Neutrophil (primary cell): Measurements from ENCODE around the gene C14orf132.

Source experiments
- H3K27ac ChIP-seq: fragments of 200-600 bp; sonication (generic); 2 replicates; pipeline ENCODE4 v1.5.1; 2016; ENCODE audit warnings: mild to moderate bottlenecking, moderate library complexity
- H3K27me3 ChIP-seq: fragments of 200-600 bp; sonication (generic); 2 replicates; pipeline ENCODE4 v1.6.0; 2016; ENCODE audit warnings: mild to moderate bottlenecking
- H3K36me3 ChIP-seq: fragments of 200-600 bp; sonication (generic); 2 replicates; pipeline ENCODE4 v1.5.1; 2017
- H3K4me1 ChIP-seq, 2 experiments: fragments of 200-600 bp in 1 of 2; sonication (generic) in 1 of 2; 1 replicate in 1 of 2; 2 replicates in 1 of 2; pipeline versions ENCODE4 v1.5.1 to v1.6.1; 2013 to 2016; ENCODE audit warnings: low read depth in 1 of 2, low read length in 1 of 2, mild to moderate bottlenecking in 1 of 2, moderate library complexity in 1 of 2; ENCODE audit not compliant: control insufficient read depth in 1 of 2, insufficient read depth in 1 of 2
- H3K4me3 ChIP-seq, 2 experiments: fragments of 200-600 bp in 1 of 2; sonication (generic) in 1 of 2; 1 replicate in 1 of 2; 2 replicates in 1 of 2; pipeline ENCODE4 v1.5.1; 2013 to 2016; ENCODE audit warnings: low read depth in 1 of 2, low read length in 1 of 2, mild to moderate bottlenecking in 1 of 2, moderate library complexity in 1 of 2
- H3K9me3 ChIP-seq: fragments of 200-600 bp; sonication (generic); 2 replicates; pipeline ENCODE4 v1.5.1; 2016
- TF ChIP-seq, protein P1 (sequence below): fragments of 200-600 bp; sonication (generic); IDR thresholded peaks from 2 replicates; pipeline ENCODE4 v1.5.1; 2016; ENCODE audit warnings: antibody characterized with exemption

Gene C14orf132

DNA sequence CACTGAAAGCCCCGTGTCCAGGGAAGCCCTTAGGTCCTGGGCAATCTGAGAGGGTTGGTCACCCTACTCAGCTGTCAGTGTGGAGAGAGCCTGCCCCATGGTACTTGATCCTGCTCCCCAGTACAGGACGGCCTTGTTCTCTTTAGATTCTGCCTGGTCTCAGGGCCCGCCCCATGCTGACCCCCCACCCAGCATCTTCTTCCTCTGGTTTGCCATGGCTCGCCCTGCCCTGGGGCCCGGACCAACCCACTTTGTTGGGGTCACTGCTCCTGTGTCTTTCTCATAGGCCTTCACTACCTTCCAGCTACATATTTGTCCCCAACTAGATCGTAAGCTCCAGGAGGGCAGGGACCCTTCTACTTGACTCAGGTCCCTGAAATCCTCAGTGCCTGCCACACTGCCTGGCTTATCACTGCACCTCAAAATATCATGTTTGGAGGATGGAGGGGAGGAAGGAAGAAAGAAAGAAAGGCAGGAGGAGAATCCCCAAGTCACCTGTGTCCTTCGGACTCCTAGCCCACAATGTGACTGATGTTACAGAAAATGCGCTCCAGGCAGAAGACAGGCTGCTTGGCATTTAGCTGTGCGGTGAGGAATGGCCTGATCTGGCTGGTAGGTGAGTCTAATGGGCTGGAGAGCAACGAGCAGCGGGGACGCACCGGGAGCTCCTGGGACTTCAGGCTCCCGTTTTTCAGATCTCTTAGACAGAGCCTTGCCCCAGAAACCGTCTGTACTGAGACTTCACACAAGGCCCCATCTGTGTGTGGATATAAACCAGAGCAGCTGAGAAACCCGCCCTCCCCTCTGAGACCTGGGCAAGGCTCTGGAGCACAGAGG lies 66.1 kb downstream of the C14orf132 start:
- TF ChIP-seq, protein P1, sequence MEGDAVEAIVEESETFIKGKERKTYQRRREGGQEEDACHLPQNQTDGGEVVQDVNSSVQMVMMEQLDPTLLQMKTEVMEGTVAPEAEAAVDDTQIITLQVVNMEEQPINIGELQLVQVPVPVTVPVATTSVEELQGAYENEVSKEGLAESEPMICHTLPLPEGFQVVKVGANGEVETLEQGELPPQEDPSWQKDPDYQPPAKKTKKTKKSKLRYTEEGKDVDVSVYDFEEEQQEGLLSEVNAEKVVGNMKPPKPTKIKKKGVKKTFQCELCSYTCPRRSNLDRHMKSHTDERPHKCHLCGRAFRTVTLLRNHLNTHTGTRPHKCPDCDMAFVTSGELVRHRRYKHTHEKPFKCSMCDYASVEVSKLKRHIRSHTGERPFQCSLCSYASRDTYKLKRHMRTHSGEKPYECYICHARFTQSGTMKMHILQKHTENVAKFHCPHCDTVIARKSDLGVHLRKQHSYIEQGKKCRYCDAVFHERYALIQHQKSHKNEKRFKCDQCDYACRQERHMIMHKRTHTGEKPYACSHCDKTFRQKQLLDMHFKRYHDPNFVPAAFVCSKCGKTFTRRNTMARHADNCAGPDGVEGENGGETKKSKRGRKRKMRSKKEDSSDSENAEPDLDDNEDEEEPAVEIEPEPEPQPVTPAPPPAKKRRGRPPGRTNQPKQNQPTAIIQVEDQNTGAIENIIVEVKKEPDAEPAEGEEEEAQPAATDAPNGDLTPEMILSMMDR, result no peak
- H3K27me3 ChIP-seq, result peaks cover 17% of the 10 kb centered on the region
- peaks cover 0 to 4% of the 10 kb centered on the region in 2 experiments for H3K4me1 ChIP-seq
- no peak overlapping the region for H3K4me3 ChIP-seq
- H3K9me3 ChIP-seq, result no peaks in the 10 kb centered on the region
- H3K27ac ChIP-seq, result no peak overlapping the region
- H3K36me3 ChIP-seq, result no peaks in the 10 kb centered on the region

DNA sequence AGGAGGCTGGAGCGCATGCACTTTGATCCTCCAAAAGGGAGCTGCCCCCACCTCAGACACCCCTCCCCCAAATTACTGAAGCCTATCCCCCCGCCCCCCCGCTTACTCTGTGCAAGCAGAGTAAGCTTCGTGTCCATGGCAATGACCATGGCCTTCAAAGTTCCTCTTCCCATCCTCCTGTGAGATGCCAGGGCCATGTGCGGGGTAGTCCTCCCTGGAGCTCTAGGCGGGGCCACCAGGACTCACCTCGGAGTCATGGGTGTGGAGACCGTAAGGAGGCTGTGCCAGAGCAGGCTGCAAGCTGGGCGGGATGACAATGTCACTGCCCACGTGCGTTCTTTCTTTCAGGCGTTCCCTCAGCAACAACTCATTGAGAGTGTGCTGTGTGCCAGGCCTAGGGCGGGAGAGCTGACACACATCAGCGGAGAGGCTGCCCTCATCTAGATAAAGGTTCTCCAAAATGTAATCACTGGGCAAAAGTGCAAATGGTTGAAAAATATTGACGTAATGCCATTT lies 66.8 kb downstream of the C14orf132 start:
- TF ChIP-seq, protein P1, result no peak
- Histone ChIP-seq H3K4me1 (no peaks in the 10 kb centered on the region), H3K4me3 (no peak overlapping the region), H3K27me3 (peaks cover 17% of the 10 kb centered on the region), H3K27ac (no peak overlapping the region), H3K9me3 (no peaks in the 10 kb centered on the region), H3K36me3 (no peaks in the 10 kb centered on the region)

DNA sequence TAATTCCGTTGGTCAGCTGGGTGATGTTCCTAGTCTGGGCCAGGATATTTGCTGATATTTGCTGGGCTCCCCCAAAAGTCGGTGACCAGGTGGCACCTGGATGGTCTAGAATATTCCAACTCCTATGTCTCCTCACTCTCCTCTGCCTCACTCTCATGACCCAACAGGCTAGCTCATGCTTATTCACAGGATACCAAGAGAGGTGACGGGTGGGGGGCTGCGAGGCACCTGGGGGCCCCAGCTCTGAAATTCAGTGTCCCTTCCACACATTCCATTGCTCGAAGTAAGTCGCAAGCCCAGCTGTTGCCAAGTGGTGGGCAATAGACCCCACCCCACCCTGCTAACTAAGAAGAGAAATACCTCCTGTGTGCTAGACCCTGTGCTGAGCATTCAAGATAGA lies 67.7 kb downstream of the C14orf132 start:
- H3K27ac ChIP-seq, result no peak overlapping the region
- no peaks in the 10 kb centered on the region for H3K9me3 ChIP-seq
- no peaks in the 10 kb centered on the region for H3K4me1 ChIP-seq
- TF ChIP-seq, protein P1, result no peak
- no peaks in the 10 kb centered on the region for H3K36me3 ChIP-seq
- H3K4me3 ChIP-seq, result no peak overlapping the region
- peaks cover 17% of the 10 kb centered on the region for H3K27me3 ChIP-seq

GRCh38 chr14:96108061-96108795 lies 69.1 kb downstream of the C14orf132 start:
- Histone ChIP-seq H3K36me3 (no peaks in the 10 kb centered on the region), H3K4me3 (no peak overlapping the region), H3K27ac (no peak overlapping the region), H3K4me1 (no peaks in the 10 kb centered on the region), H3K27me3 (peaks cover 17% of the 10 kb centered on the region), H3K9me3 (no peaks in the 10 kb centered on the region)
- TF ChIP-seq, protein P1, result no peak

DNA sequence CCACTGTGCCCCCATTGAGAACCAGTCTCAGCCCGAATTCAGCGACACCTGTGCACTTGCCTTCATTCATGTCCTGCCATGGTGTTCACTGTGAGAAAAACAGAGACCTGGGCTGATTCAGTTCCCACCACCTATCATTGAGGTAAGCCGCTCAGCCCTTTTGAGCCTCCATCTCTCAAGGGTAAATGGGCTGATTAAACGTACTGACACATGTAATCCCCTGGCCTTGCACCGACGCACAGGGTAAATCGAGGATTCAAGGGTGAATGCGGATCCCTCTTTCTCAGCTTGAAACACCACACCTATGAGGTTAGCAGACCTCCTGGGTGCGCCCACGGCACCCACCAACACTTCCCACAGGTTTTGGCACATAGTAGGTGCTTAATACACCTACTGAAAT lies 69.7 kb downstream of the C14orf132 start:
- TF ChIP-seq, protein P1, result no peak
- H3K9me3 ChIP-seq, result no peaks in the 10 kb centered on the region
- peaks cover 17% of the 10 kb centered on the region for H3K27me3 ChIP-seq
- H3K27ac ChIP-seq, result no peak overlapping the region
- no peaks in the 10 kb centered on the region for H3K36me3 ChIP-seq
- H3K4me1 ChIP-seq, result no peaks in the 10 kb centered on the region
- H3K4me3 ChIP-seq, result no peak overlapping the region
